ENCODE data around the gene REG4. TPM values are rescaled to one million over a fixed set of nuclear protein-coding genes. Genes with fewer than 3 reads are reported as not detected.

Gene REG4
- total and polyA plus RNA-seq, 2 experiments from 2014 or later, result not detected

GRCh38 chr1:119828266-119828665 is 17.0 kb upstream of the REG4 start:
- Histone ChIP-seq H3K9me3 (ENCODE audit: low read depth) (no peaks in the 10 kb centered on the region), H3K27ac (no peak overlapping the region), H3K27me3 (no peaks in the 10 kb centered on the region), H3K4me1 (ENCODE audit: low read depth) (no peaks in the 10 kb centered on the region), H3K4me3 (no peak overlapping the region), H3K36me3 (no peaks in the 10 kb centered on the region)
- TF ChIP-seq, protein P1, sequence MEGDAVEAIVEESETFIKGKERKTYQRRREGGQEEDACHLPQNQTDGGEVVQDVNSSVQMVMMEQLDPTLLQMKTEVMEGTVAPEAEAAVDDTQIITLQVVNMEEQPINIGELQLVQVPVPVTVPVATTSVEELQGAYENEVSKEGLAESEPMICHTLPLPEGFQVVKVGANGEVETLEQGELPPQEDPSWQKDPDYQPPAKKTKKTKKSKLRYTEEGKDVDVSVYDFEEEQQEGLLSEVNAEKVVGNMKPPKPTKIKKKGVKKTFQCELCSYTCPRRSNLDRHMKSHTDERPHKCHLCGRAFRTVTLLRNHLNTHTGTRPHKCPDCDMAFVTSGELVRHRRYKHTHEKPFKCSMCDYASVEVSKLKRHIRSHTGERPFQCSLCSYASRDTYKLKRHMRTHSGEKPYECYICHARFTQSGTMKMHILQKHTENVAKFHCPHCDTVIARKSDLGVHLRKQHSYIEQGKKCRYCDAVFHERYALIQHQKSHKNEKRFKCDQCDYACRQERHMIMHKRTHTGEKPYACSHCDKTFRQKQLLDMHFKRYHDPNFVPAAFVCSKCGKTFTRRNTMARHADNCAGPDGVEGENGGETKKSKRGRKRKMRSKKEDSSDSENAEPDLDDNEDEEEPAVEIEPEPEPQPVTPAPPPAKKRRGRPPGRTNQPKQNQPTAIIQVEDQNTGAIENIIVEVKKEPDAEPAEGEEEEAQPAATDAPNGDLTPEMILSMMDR (IDR thresholded peaks at IDR 0.05; ENCODE audit: low read depth, low read length), result no peak
- DNase-seq (ENCODE audit: low read depth in 1 of 2, low spot score in 1 of 2), result no peak

- Histone ChIP-seq H3K4me1 (ENCODE audit: low read depth) (no peaks in the 10 kb centered on the region), H3K9me3 (ENCODE audit: low read depth) (no peaks in the 10 kb centered on the region), H3K36me3 (no peaks in the 10 kb centered on the region), H3K27me3 (no peaks in the 10 kb centered on the region), H3K27ac (no peak overlapping the region), H3K4me3 (no peak overlapping the region)
- TF ChIP-seq, protein P1 (IDR thresholded peaks at IDR 0.05; ENCODE audit: low read depth, low read length), result peak; percentile 44
- DNase-seq (ENCODE audit: low read depth in 1 of 2, low spot score in 1 of 2), result peak in 1 of 2 donors; percentile 6
These were observed 15.8 kb upstream of the REG4 start for GRCh38 chr1:119827010-119827409.

DNA sequence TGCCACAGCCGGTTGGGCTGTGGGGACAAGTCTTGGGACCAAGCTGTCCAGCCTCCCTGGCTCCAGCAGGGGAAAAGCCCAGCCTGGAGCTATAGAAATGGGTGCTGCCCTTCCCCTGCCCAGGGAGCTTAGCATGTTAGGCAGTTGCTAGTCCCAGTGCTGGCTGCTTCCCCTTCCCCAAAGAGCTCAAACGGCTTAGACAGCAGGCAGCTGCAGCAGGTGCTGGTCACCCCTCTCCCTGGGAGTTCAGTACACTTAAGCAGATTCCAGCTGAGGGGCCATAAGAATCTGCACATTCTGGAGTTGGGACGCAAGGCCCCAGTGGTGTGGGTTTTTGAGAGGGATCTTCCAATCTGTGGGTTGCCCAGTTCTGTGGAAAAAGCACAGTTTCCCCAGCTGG is 11.1 kb upstream of the REG4 start:
- H3K27me3 ChIP-seq, result no peaks in the 10 kb centered on the region
- no peaks in the 10 kb centered on the region for H3K9me3 ChIP-seq (ENCODE audit: low read depth)
- no peaks in the 10 kb centered on the region for H3K4me1 ChIP-seq (ENCODE audit: low read depth)
- no peak overlapping the region for H3K27ac ChIP-seq
- H3K36me3 ChIP-seq, result no peaks in the 10 kb centered on the region
- H3K4me3 ChIP-seq, result no peak overlapping the region
- DNase-seq (ENCODE audit: low read depth in 1 of 2, low spot score in 1 of 2), result no peak
- TF ChIP-seq, protein P1 (IDR thresholded peaks at IDR 0.05; ENCODE audit: low read depth, low read length), result no peak

DNA sequence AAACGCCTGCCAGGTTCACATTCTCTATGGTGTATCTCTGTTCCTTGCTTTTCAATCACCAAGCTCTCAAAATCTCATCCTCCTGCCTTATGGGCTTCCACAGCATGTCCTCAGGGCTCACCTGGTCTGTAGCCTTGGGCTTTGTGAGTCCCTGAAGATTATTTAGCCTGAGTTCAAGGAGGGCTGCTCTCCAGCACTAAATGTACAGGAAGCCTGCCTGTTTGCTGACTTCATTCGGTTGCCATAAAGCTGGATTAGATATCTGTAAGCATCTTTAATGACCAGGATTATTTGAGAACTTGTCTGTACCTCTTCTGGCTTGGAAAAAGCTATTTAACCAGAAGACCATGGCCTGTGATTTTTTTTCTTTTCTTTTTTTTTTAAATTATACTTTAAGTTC is 6.9 kb upstream of the REG4 start:
- H3K4me1 ChIP-seq (ENCODE audit: low read depth), result peaks cover 18% of the 10 kb centered on the region
- no peaks in the 10 kb centered on the region for H3K27me3 ChIP-seq
- no peak overlapping the region for H3K27ac ChIP-seq
- H3K9me3 ChIP-seq (ENCODE audit: low read depth), result no peaks in the 10 kb centered on the region
- H3K4me3 ChIP-seq, result no peak overlapping the region
- no peak for DNase-seq (ENCODE audit: low read depth in 1 of 2, low spot score in 1 of 2)
- no peaks in the 10 kb centered on the region for H3K36me3 ChIP-seq
- TF ChIP-seq, protein P1 (IDR thresholded peaks at IDR 0.05; ENCODE audit: low read depth, low read length), result no peak

GRCh38 chr1:119816407-119816806 is 5.1 kb upstream of the REG4 start:
- TF ChIP-seq, protein P1 (IDR thresholded peaks at IDR 0.05; ENCODE audit: low read depth, low read length), result no peak
- no peak for DNase-seq (ENCODE audit: low read depth in 1 of 2, low spot score in 1 of 2)
- Histone ChIP-seq H3K27ac (no peak overlapping the region), H3K9me3 (ENCODE audit: low read depth) (no peaks in the 10 kb centered on the region), H3K27me3 (no peaks in the 10 kb centered on the region), H3K4me1 (ENCODE audit: low read depth) (peaks cover 18% of the 10 kb centered on the region), H3K4me3 (no peak overlapping the region), H3K36me3 (no peaks in the 10 kb centered on the region)

GRCh38 chr1:119815928-119816327 is 4.7 kb upstream of the REG4 start:
- Histone ChIP-seq H3K27ac (no peak overlapping the region), H3K36me3 (no peaks in the 10 kb centered on the region), H3K4me1 (ENCODE audit: low read depth) (peaks cover 18% of the 10 kb centered on the region), H3K4me3 (no peak overlapping the region), H3K27me3 (no peaks in the 10 kb centered on the region), H3K9me3 (ENCODE audit: low read depth) (no peaks in the 10 kb centered on the region)
- DNase-seq (ENCODE audit: low read depth in 1 of 2, low spot score in 1 of 2), result no peak
- TF ChIP-seq, protein P1 (IDR thresholded peaks at IDR 0.05; ENCODE audit: low read depth, low read length), result no peak
